WERI-Rb-1 (cell line): ENCODE results near the gene DIO3.

ENCODE experiments used
- DNase-seq: peaks from one replicate; pipeline ENCODE4 v3.0.0-alpha.2; 2020
- H3K27ac ChIP-seq: fragments of 250-450 bp; sonication (Bioruptor Pico); 2 replicates; pipeline ENCODE4 v1.5.1; 2020; ENCODE audit warnings: mild to moderate bottlenecking, moderate library complexity
- H3K27me3 ChIP-seq: fragments of 250-450 bp; sonication (Bioruptor Pico); 2 replicates; pipeline ENCODE4 v1.5.1; 2021; ENCODE audit warnings: mild to moderate bottlenecking, low read depth, moderate library complexity; ENCODE audit not compliant: insufficient read depth, severe bottlenecking
- H3K36me3 ChIP-seq: fragments of 250-450 bp; sonication (Bioruptor Pico); 2 replicates; pipeline ENCODE4 v1.5.1; 2020; ENCODE audit warnings: mild to moderate bottlenecking, moderate library complexity
- H3K4me3 ChIP-seq: 2 replicates; pipeline ENCODE4 v1.5.1; 2011; ENCODE audit warnings: low read depth, mild to moderate bottlenecking, control low read depth, low read length
- H3K9me3 ChIP-seq: fragments of 250-450 bp; sonication (Bioruptor Pico); 2 replicates; pipeline ENCODE4 v1.5.1; 2021; ENCODE audit warnings: mild to moderate bottlenecking, moderate library complexity; ENCODE audit not compliant: severe bottlenecking
- CTCF ChIP-seq: IDR thresholded peaks from 2 replicates; pipeline ENCODE4 v1.5.1; 2011; ENCODE audit warnings: low read depth, mild to moderate bottlenecking, control low read depth, inconsistent platforms, low read length

The DIO3 gene

GRCh38 chr14:101538878-101539277 is 22.4 kb upstream of the DIO3 start:
- DNase-seq, result no peak
- Histone ChIP-seq H3K27ac (no peak overlapping the region), H3K27me3 (peaks cover 76% of the 10 kb centered on the region), H3K9me3 (peaks cover 2% of the 10 kb centered on the region), H3K4me3 (no peak overlapping the region), H3K36me3 (no peaks in the 10 kb centered on the region)
- no peak for TF ChIP-seq CTCF

- H3K9me3 ChIP-seq, result peaks cover 9% of the 10 kb centered on the region
- H3K36me3 ChIP-seq, result no peaks in the 10 kb centered on the region
- peaks cover 81% of the 10 kb centered on the region for H3K27me3 ChIP-seq
- TF ChIP-seq CTCF, result no peak
- H3K27ac ChIP-seq, result no peak overlapping the region
- no peak for DNase-seq
- H3K4me3 ChIP-seq, result no peak overlapping the region
Measured at GRCh38 chr14:101539880-101540279, 21.4 kb upstream of the DIO3 start.

- no peak for DNase-seq
- Histone ChIP-seq H3K27me3 (peaks cover 80% of the 10 kb centered on the region), H3K4me3 (no peak overlapping the region), H3K27ac (no peak overlapping the region), H3K9me3 (peaks cover 10% of the 10 kb centered on the region), H3K36me3 (no peaks in the 10 kb centered on the region)
- TF ChIP-seq CTCF, result no peak
Measured at GRCh38 chr14:101540481-101541462, 20.5 kb upstream of the DIO3 start.

GRCh38 chr14:101542391-101542790 is 18.9 kb upstream of the DIO3 start:
- TF ChIP-seq CTCF, result no peak
- H3K27me3 ChIP-seq, result peaks cover 74% of the 10 kb centered on the region
- no peaks in the 10 kb centered on the region for H3K36me3 ChIP-seq
- H3K4me3 ChIP-seq, result no peak overlapping the region
- DNase-seq, result no peak
- H3K27ac ChIP-seq, result no peak overlapping the region
- peaks cover 10% of the 10 kb centered on the region for H3K9me3 ChIP-seq

GRCh38 chr14:101543814-101544213 is 17.5 kb upstream of the DIO3 start:
- no peaks in the 10 kb centered on the region for H3K36me3 ChIP-seq
- TF ChIP-seq CTCF, result no peak
- H3K4me3 ChIP-seq, result no peak overlapping the region
- H3K27me3 ChIP-seq, result peaks cover 76% of the 10 kb centered on the region
- no peak for DNase-seq
- no peak overlapping the region for H3K27ac ChIP-seq
- H3K9me3 ChIP-seq, result peaks cover 10% of the 10 kb centered on the region

- H3K27me3 ChIP-seq, result peaks cover 77% of the 10 kb centered on the region
- no peak for DNase-seq
- H3K36me3 ChIP-seq, result no peaks in the 10 kb centered on the region
- no peak for TF ChIP-seq CTCF
- H3K27ac ChIP-seq, result no peak overlapping the region
- H3K4me3 ChIP-seq, result no peak overlapping the region
- peaks cover 10% of the 10 kb centered on the region for H3K9me3 ChIP-seq
Measured at GRCh38 chr14:101544550-101544949, 16.7 kb upstream of the DIO3 start.
